ENCODE measurements around the gene C14orf132. TPM values are rescaled to one million over a fixed set of nuclear protein-coding genes. Genes with fewer than 3 reads are reported as not detected.

C14orf132 gene
- 0.24 and 0.42 TPM in 2 replicates for total RNA-seq (2013; cell fraction: nucleolus; rRNA removed)
- total RNA-seq (2014; rRNA removed) (under 0.01 TPM in 1 of 2 replicates, not detected in the other), total RNA-seq (2014; rRNA removed; fragmentation: Illumina TruSeq; extraction: Trizol) (under 0.01 TPM in 1 of 2 replicates, not detected in the other), total RNA-seq (2021) (0.05 and 0.19 TPM in 2 replicates), polyA plus RNA-seq (2011; rRNA removed) (1.1 and 1.2 TPM in 2 replicates), polyA plus RNA-seq (2014; fragmentation: Illumina TruSeq; extraction: Trizol) (0.01 TPM in 1 of 2 replicates, not detected in the other), polyA plus RNA-seq (2014; fragmentation: Nextera tagmentation; extraction: Ambion mirVana) (not detected), polyA plus RNA-seq (2014; rRNA removed) (0.01 TPM in 1 of 2 replicates, not detected in the other), polyA plus RNA-seq (2016; fragmentation: Nextera tagmentation; extraction: Ambion mirVana) (under 1 TPM; 0.09 to 0.12 TPM), polyA minus RNA-seq (2011; rRNA and poly(A)+ RNA removed) (1.4 and 1.8 TPM in 2 replicates), Bru-seq, nascent RNA (percentile 47 among the genes with signal in this experiment), BruChase-seq, experiment 1, labeled RNA remaining after a 6-hour chase (percentile 43 among the genes with signal in this experiment), BruChase-seq, experiment 2, labeled RNA remaining after a 2-hour chase (percentile 44 among the genes with signal in this experiment)
- polyA plus RNA-seq (2011; ENCODE audit: low read depth) = 0.09 TPM
- polyA plus RNA-seq (2011; cell fraction: cytosol; rRNA removed) = 0.90 and 0.93 TPM in 2 replicates
- 0.92 and 1.4 TPM in 2 replicates for polyA plus RNA-seq (2011; cell fraction: nucleus; rRNA removed)
- 0.59 and 0.61 TPM in 2 replicates for polyA plus RNA-seq (2012)
- 0.27 and 0.73 TPM in 2 replicates for polyA minus RNA-seq (2011; cell fraction: cytosol; rRNA and poly(A)+ RNA removed)
- 0.36 and 0.67 TPM in 2 replicates for polyA minus RNA-seq (2011; cell fraction: nucleus; rRNA and poly(A)+ RNA removed)
- long read RNA-seq, experiment 1 = 0 reads
- long read RNA-seq, experiment 2 = 0 reads

DNA sequence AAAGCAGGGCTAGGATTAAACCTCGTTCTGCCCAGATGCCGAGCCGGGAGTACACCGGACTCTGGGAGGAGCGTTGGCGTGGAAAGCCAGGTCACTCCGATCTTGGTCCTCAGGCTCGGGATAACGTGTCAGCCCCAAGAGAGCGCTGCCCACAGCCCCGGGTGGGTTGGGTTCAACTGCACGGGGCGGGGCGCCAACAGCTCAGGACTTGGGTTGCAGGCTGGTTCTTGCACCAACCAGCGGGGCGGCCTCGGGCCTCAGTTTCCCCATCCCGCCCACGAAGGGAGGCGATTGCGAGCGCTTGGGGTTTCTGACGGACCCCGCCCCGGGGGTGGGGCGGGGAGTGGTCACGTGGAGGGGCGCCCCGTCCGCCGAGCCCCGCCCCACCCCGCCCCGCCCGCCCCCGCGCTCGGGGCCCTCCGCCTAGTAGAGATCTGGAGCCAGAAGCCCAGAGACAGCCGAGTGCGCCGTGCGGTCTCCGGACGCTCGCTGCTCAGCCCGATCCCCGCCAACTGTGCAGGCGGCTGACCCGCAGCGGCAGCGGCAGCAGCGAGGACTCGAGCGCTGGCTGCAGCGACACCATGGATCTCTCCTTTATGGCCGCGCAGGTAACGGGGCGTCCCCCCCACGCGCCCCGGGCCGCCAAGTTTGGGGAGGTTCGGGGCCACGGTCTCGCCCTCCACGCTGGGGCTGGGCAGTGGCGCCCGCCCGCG lies at the start of gene C14orf132:
TSS of gene C14orf132 (plus strand) at position 443 of the 713 bp plus-strand sequence. CDS start at position 582, 139 bp downstream.
- SMC1A ChIA-PET (ENCODE audit: uncharacterized antibody, unreplicated experiment) = no interaction called here
- POLR2A ChIA-PET = no interaction called here
- H3K36me3 ChIP-seq (ENCODE audit: control insufficient read depth in 2 of 2, insufficient read depth in 2 of 2, low read length in 1 of 2) = no peaks in the 10 kb centered on the region
- CTCF ChIA-PET = no interaction called here
- peak within 1 kb of the TSS; percentile 67 for H3K4me2 ChIP-seq (ENCODE audit: control insufficient read depth, insufficient read depth)
- peak; percentile 50; the same call in 2 of the 3 replicates for ATAC-seq
- no peak within 1 kb of the TSS for H3K4me3 ChIP-seq
- no peak for DNase-seq (ENCODE audit: low read depth, low spot score)
- no peaks in the 10 kb centered on the region for H3K79me2 ChIP-seq (ENCODE audit: control insufficient read depth, insufficient read depth, low read length)
- TF ChIP-seq ZNF217 (IDR thresholded peaks at IDR 0.05) = no peak
- TF ChIP-seq POLR2AphosphoS5 (IDR thresholded peaks at IDR 0.05; ENCODE audit: low read length) = no peak
- peak; percentile 55; the same call in 1 of the 2 replicates for TF ChIP-seq POLR2A (IDR thresholded peaks at IDR 0.05; ENCODE audit: low read depth, low read length)
- TF ChIP-seq SUZ12 (IDR thresholded peaks at IDR 0.05; ENCODE audit: unreplicated experiment) = peak; percentile 7
- TF ChIP-seq, protein P1, sequence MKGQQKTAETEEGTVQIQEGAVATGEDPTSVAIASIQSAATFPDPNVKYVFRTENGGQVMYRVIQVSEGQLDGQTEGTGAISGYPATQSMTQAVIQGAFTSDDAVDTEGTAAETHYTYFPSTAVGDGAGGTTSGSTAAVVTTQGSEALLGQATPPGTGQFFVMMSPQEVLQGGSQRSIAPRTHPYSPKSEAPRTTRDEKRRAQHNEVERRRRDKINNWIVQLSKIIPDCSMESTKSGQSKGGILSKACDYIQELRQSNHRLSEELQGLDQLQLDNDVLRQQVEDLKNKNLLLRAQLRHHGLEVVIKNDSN (IDR thresholded peaks at IDR 0.05; ENCODE audit: borderline replicate concordance, extremely low read length, insufficient read depth, low read depth, low read length) = peak; percentile 44
- TF ChIP-seq, protein P2, sequence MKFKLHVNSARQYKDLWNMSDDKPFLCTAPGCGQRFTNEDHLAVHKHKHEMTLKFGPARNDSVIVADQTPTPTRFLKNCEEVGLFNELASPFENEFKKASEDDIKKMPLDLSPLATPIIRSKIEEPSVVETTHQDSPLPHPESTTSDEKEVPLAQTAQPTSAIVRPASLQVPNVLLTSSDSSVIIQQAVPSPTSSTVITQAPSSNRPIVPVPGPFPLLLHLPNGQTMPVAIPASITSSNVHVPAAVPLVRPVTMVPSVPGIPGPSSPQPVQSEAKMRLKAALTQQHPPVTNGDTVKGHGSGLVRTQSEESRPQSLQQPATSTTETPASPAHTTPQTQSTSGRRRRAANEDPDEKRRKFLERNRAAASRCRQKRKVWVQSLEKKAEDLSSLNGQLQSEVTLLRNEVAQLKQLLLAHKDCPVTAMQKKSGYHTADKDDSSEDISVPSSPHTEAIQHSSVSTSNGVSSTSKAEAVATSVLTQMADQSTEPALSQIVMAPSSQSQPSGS (IDR thresholded peaks at IDR 0.05; ENCODE audit: low read length) = no peak
- no peaks in the 10 kb centered on the region for H3K4me1 ChIP-seq (ENCODE audit: control insufficient read depth, insufficient read depth, low read length)
- intact Hi-C loops (cut with micrococcal nuclease; ENCODE audit: unreplicated experiment) (no loop called here), in situ Hi-C loops (cut with MboI) (no loop called here)
- H3K27ac ChIP-seq (ENCODE audit: control insufficient read depth, insufficient read depth) = no peak within 1 kb of the TSS
- BruUV-seq (replicated peaks) = no TSS peak
- WGBS (ENCODE audit: insufficient coverage, insufficient replicate concordance, low lambda C conversion rate, missing lambda C conversion rate) = 7% methylated on average over 43 of the region's 72 CpGs
- no peak within 1 kb of the TSS; the same call in 1 of the 2 replicates for H2AFZ ChIP-seq (ENCODE audit: control insufficient read depth, low read depth, low read length)
- peaks cover 7 to 12% of the 10 kb centered on the region in 2 experiments; a peak in 3 of 4 replicates for H3K27me3 ChIP-seq (replicated peaks in 1 of 2; ENCODE audit: control insufficient read depth in 2 of 2, insufficient read depth in 2 of 2, low read length in 1 of 2)
- no peaks in the 10 kb centered on the region for H4K20me1 ChIP-seq (ENCODE audit: control insufficient read depth, insufficient read depth)
- no peak within 1 kb of the TSS for H3K9ac ChIP-seq (ENCODE audit: control insufficient read depth, insufficient read depth, low read length)
- no peak for FAIRE-seq
- no peaks in the 10 kb centered on the region for H3K9me3 ChIP-seq (replicated peaks; ENCODE audit: control insufficient read depth, insufficient read depth, low read length)
- RAD21 ChIA-PET (ENCODE audit: unreplicated experiment) = no interaction called here
